Measurements from ENCODE around the gene SETSIP.
"Not testable (repeated sequence)": the region's sequence is repeated elsewhere in the genome, so short reads cannot be mapped to it uniquely, and the experiment has no call there.

The SETSIP gene

DNA sequence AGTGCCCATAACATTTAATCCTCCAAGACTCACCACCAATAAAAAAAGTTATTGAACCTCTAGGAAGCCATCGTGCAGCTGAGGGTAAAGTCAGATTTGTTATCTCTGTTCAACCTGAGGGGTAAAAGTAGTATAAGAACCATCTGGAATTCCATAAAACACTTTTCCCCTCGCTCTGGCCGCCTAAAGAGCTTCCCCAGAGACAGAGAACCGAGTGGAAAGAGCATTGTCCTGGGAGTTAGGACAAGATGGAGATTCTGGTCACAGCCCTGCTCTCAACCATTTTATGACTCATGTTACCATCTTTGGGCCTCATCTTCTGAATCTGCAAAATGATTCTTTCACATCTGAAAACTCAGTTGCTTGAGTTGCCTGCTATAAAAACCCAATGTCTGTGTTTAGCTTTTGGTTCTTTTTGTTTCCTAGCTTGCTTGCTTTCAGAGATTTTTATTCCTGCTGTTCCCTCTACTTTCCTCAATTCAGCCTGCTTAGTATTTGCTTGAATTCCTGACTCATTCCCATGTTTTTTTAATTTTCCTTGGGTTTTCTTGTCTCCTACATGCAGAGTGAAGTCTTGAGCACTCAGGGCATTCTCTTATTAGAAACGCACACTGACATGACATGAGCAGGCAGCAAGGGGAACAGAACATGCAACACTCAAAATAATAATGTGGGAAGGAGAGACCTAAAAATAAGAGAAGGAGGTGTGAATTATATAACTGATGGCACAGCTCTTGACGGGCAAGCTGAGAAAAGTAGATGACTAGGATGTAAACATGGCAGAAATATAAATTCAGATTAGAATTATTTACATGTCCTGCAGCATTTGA is 43.7 kb downstream of the SETSIP start:
- H3K4me1 Mint-ChIP-seq (ENCODE audit: low read depth) = peaks cover 12% of the 10 kb centered on the region
- H3K36me3 Mint-ChIP-seq (ENCODE audit: low read depth) = peaks cover 1% of the 10 kb centered on the region
- peaks cover 33% of the 10 kb centered on the region for H3K27me3 Mint-ChIP-seq (ENCODE audit: low read depth)
- no peaks in the 10 kb centered on the region for H3K9me3 Mint-ChIP-seq
- H3K4me3 Mint-ChIP-seq = no peak overlapping the region
- no peak overlapping the region for H3K27ac Mint-ChIP-seq

DNA sequence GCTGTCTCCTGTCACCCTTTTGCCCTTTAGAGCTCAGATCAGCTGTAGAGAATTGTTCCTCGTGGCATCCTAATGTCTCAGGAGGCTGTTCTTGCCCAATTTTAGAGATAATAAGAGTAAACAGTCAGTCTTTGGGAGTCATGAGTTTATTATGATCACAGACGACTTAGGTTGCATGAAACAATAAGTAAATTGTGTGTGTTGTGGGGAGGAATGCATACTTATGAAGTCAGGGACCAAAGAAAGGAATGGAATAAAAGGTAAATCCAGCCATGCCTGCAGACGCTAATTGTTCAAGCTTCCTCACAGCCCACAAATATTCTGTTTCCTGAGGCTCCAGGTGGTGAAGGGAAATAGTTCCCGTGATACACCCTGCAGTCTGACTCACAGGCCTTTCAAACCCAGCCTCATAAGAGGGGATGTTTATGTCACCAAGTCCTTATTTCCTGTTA is 44.5 kb downstream of the SETSIP start:
- no peak overlapping the region for H3K27ac Mint-ChIP-seq
- peaks cover 12% of the 10 kb centered on the region for H3K4me1 Mint-ChIP-seq (ENCODE audit: low read depth)
- H3K36me3 Mint-ChIP-seq (ENCODE audit: low read depth) = peaks cover 1% of the 10 kb centered on the region
- H3K4me3 Mint-ChIP-seq = peak overlapping the region; percentile 61
- no peaks in the 10 kb centered on the region for H3K9me3 Mint-ChIP-seq
- peaks cover 25% of the 10 kb centered on the region for H3K27me3 Mint-ChIP-seq (ENCODE audit: low read depth)

- H3K36me3 Mint-ChIP-seq (ENCODE audit: low read depth) = peaks cover 1% of the 10 kb centered on the region
- H3K9me3 Mint-ChIP-seq = no peaks in the 10 kb centered on the region
- peaks cover 12% of the 10 kb centered on the region for H3K4me1 Mint-ChIP-seq (ENCODE audit: low read depth)
- peak overlapping the region; percentile 73 for H3K4me3 Mint-ChIP-seq
- H3K27me3 Mint-ChIP-seq (ENCODE audit: low read depth) = peaks cover 16% of the 10 kb centered on the region
- H3K27ac Mint-ChIP-seq = no peak overlapping the region
These were observed 45.8 kb downstream of the SETSIP start for GRCh38 chr1:92029241-92029922.

DNA sequence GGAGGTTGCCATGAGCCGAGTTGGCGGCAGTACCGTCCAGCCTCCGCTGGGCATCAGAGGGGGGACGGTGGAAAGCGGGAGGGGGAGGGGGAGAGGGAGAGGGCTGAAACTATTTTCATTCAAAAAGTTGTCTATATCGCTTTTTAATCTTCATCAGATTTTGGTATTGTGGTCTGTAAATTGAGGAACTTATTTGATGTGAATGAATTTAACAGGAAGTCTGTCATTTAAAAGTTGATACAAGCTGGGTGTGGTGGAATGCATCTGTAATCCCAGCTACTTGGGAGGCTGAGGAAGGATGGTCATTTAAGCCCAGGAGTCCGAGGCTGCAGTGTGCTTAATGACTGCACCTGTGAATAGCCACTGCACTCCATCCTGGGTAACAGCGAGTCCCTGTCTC is 48.4 kb downstream of the SETSIP start:
- Mint-ChIP-seq H3K9me3 (no peaks in the 10 kb centered on the region), H3K4me3 (no peak overlapping the region), H3K27me3 (ENCODE audit: low read depth) (peaks cover 29% of the 10 kb centered on the region), H3K27ac (no peak overlapping the region), H3K4me1 (ENCODE audit: low read depth) (peaks cover 12% of the 10 kb centered on the region), H3K36me3 (ENCODE audit: low read depth) (peaks cover 1% of the 10 kb centered on the region)

GRCh38 chr1:92026042-92026441 is 49.2 kb downstream of the SETSIP start:
- peaks cover 12% of the 10 kb centered on the region for H3K4me1 Mint-ChIP-seq (ENCODE audit: low read depth)
- not testable (repeated sequence) for H3K9me3 Mint-ChIP-seq; H3K4me3 Mint-ChIP-seq; H3K27ac Mint-ChIP-seq; H3K36me3 Mint-ChIP-seq (ENCODE audit: low read depth)
- peaks cover 29% of the 10 kb centered on the region for H3K27me3 Mint-ChIP-seq (ENCODE audit: low read depth)

All from T-helper 1 cell treated with Interleukin-12 subunit alpha and Interleukin-12 subunit beta and Interleukin-4 antibody, amounts not matched to agents 30 μg/mL and 1 μg/mL, for 36 hours (primary cell).